ENCODE results near the gene LCE1B.

Gene LCE1B

DNA sequence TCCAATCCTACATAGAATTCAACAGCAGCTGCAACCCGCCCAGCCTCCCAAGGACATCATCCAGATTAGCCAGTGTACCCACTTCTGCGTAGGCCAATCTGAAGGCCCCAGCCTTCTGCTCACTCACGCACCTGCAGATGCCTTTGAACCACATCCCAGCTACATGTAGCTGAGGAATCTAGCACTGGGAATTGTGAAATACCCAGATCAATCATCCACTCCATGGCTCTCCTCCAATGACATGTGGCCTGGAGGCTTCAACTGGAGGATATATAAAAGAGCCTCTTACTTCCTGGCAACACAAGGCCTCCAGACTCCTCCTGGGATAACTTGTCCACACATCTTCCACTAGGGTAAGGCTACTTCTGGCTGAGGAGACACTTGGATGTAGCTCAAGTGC, 30.8 kb downstream of the LCE1B start, which contains the start of gene LCE6A:
LCE6A (plus strand) TSS at position 301 of the 400 bp plus-strand sequence. CDS start 665 bp downstream, outside the sequence.
- H3F3A ChIP-seq (ENCODE audit: insufficient read depth, low read length) = no peaks in the 10 kb centered on the region
- no peaks in the 10 kb centered on the region for H4K20me1 ChIP-seq (ENCODE audit: insufficient read depth, low read length)
- TF ChIP-seq, protein P1, sequence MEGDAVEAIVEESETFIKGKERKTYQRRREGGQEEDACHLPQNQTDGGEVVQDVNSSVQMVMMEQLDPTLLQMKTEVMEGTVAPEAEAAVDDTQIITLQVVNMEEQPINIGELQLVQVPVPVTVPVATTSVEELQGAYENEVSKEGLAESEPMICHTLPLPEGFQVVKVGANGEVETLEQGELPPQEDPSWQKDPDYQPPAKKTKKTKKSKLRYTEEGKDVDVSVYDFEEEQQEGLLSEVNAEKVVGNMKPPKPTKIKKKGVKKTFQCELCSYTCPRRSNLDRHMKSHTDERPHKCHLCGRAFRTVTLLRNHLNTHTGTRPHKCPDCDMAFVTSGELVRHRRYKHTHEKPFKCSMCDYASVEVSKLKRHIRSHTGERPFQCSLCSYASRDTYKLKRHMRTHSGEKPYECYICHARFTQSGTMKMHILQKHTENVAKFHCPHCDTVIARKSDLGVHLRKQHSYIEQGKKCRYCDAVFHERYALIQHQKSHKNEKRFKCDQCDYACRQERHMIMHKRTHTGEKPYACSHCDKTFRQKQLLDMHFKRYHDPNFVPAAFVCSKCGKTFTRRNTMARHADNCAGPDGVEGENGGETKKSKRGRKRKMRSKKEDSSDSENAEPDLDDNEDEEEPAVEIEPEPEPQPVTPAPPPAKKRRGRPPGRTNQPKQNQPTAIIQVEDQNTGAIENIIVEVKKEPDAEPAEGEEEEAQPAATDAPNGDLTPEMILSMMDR (IDR thresholded peaks at IDR 0.05; ENCODE audit: low read length) = no peak
- no peak for TF ChIP-seq EZH2phosphoT487 (IDR thresholded peaks at IDR 0.05; ENCODE audit: low read length)
- TF ChIP-seq EZH2 (optimal IDR thresholded peaks at IDR 0.05; ENCODE audit: low read depth, low read length) = no peak
- H3K4me2 ChIP-seq (ENCODE audit: low read depth, low read length) = no peak within 1 kb of the TSS
- no peaks in the 10 kb centered on the region for H3K36me3 ChIP-seq (replicated peaks; ENCODE audit: insufficient read depth, low read length)
- no peak within 1 kb of the TSS for H3K9ac ChIP-seq (ENCODE audit: low read length)
- DNase-seq = no peak
- H2AFZ ChIP-seq (ENCODE audit: low read length) = no peak within 1 kb of the TSS
- no peaks in the 10 kb centered on the region for H3K79me2 ChIP-seq (ENCODE audit: low read length)
- H3K27me3 ChIP-seq (replicated peaks; ENCODE audit: insufficient read depth, low read length) = no peaks in the 10 kb centered on the region
- H3K4me3 ChIP-seq (ENCODE audit: low read length) = no peak within 1 kb of the TSS
- H3K27ac ChIP-seq (ENCODE audit: low read length) = no peak within 1 kb of the TSS
- no peaks in the 10 kb centered on the region for H3K9me3 ChIP-seq (replicated peaks; ENCODE audit: insufficient read depth, low read length)
- no peaks in the 10 kb centered on the region for H3K4me1 ChIP-seq (ENCODE audit: low read length)
- no peaks in the 10 kb centered on the region for H3K9me2 ChIP-seq (replicated peaks; ENCODE audit: insufficient read depth, low read length)

DNA sequence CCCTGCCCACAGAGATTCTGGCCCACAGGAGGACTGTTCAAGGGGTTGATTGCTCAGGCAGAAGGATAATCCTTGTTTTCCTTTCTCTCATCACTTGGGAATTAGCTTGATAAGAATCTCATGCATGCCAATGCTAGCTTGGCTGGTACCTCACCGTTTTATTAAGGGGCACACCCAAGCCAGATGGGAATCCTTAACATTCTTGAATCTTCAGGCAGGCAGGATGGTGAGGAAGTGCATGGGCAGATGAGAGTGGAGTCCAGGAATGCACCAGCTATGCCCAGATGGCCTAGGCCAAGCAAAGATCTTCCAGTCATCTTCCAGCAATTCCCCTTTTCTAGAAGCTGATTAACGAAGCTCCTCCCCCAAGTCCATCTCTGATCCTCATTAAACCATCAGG, 43.9 kb downstream of the LCE1B start:
- H3K27me3 ChIP-seq (replicated peaks; ENCODE audit: insufficient read depth, low read length) = no peaks in the 10 kb centered on the region
- H3K4me3 ChIP-seq (ENCODE audit: low read length) = no peak overlapping the region
- H3K4me2 ChIP-seq (ENCODE audit: low read depth, low read length) = no peak overlapping the region
- H3K36me3 ChIP-seq (replicated peaks; ENCODE audit: insufficient read depth, low read length) = no peaks in the 10 kb centered on the region
- H3K9ac ChIP-seq (ENCODE audit: low read length) = no peak overlapping the region
- TF ChIP-seq, protein P1 (IDR thresholded peaks at IDR 0.05; ENCODE audit: low read length) = no peak
- TF ChIP-seq EZH2 (optimal IDR thresholded peaks at IDR 0.05; ENCODE audit: low read depth, low read length) = no peak
- no peak for TF ChIP-seq EZH2phosphoT487 (IDR thresholded peaks at IDR 0.05; ENCODE audit: low read length)
- no peaks in the 10 kb centered on the region for H3F3A ChIP-seq (ENCODE audit: insufficient read depth, low read length)
- no peaks in the 10 kb centered on the region for H3K9me2 ChIP-seq (replicated peaks; ENCODE audit: insufficient read depth, low read length)
- H2AFZ ChIP-seq (ENCODE audit: low read length) = no peak overlapping the region
- no peak for DNase-seq
- no peaks in the 10 kb centered on the region for H3K9me3 ChIP-seq (replicated peaks; ENCODE audit: insufficient read depth, low read length)
- no peaks in the 10 kb centered on the region for H3K79me2 ChIP-seq (ENCODE audit: low read length)
- no peaks in the 10 kb centered on the region for H3K4me1 ChIP-seq (ENCODE audit: low read length)
- no peaks in the 10 kb centered on the region for H4K20me1 ChIP-seq (ENCODE audit: insufficient read depth, low read length)
- H3K27ac ChIP-seq (ENCODE audit: low read length) = no peak overlapping the region

DNA sequence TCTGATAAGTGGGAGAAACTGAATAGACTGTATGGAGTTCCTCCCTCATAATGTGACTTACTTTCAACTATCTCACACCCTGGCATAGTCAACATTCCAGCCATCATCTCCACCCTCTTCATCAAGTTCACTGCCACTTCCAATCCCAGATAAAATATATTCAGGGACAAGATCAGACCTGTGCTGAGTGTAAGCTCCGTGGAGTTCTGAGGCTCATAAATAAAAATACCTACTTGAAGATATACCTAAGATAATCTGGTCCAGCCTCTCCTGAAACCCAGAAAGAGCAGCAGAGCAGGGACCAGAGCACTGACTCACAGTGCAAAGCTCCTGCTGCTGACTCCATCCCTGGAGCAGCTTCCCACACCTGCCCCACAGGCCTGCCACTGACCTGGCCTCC, 46.3 kb downstream of the LCE1B start:
- H3F3A ChIP-seq (ENCODE audit: insufficient read depth, low read length) = no peaks in the 10 kb centered on the region
- no peaks in the 10 kb centered on the region for H4K20me1 ChIP-seq (ENCODE audit: insufficient read depth, low read length)
- H3K27ac ChIP-seq (ENCODE audit: low read length) = no peak overlapping the region
- no peaks in the 10 kb centered on the region for H3K36me3 ChIP-seq (replicated peaks; ENCODE audit: insufficient read depth, low read length)
- no peak overlapping the region for H3K4me3 ChIP-seq (ENCODE audit: low read length)
- no peak for DNase-seq
- no peaks in the 10 kb centered on the region for H3K9me3 ChIP-seq (replicated peaks; ENCODE audit: insufficient read depth, low read length)
- H3K9me2 ChIP-seq (replicated peaks; ENCODE audit: insufficient read depth, low read length) = no peaks in the 10 kb centered on the region
- H3K4me1 ChIP-seq (ENCODE audit: low read length) = no peaks in the 10 kb centered on the region
- H2AFZ ChIP-seq (ENCODE audit: low read length) = no peak overlapping the region
- H3K4me2 ChIP-seq (ENCODE audit: low read depth, low read length) = no peak overlapping the region
- TF ChIP-seq EZH2 (optimal IDR thresholded peaks at IDR 0.05; ENCODE audit: low read depth, low read length) (no peak), EZH2phosphoT487 (IDR thresholded peaks at IDR 0.05; ENCODE audit: low read length) (no peak)
- TF ChIP-seq, protein P1 (IDR thresholded peaks at IDR 0.05; ENCODE audit: low read length) = no peak
- no peaks in the 10 kb centered on the region for H3K79me2 ChIP-seq (ENCODE audit: low read length)
- no peaks in the 10 kb centered on the region for H3K27me3 ChIP-seq (replicated peaks; ENCODE audit: insufficient read depth, low read length)
- H3K9ac ChIP-seq (ENCODE audit: low read length) = no peak overlapping the region

All from MM.1S (cell line).